ENCODE measurements around the gene SPAG5.

Gene SPAG5

GRCh38 chr17:28624148-28624547 lies 25.3 kb upstream of the SPAG5 start:
- Histone ChIP-seq H3K9ac (ENCODE audit: low read depth in 1 of 2, low read length in 2 of 2) (no peak overlapping the region), H3K27me3 (ENCODE audit: control insufficient read depth in 1 of 2, insufficient read depth in 2 of 2, low read length in 2 of 2) (no peaks in the 10 kb centered on the region), H3K27ac (ENCODE audit: low read depth, low read length) (no peak overlapping the region), H3K9me3 (ENCODE audit: control insufficient read depth in 1 of 2, low read length in 2 of 2) (no peaks in the 10 kb centered on the region), H3K36me3 (ENCODE audit: control insufficient read depth in 1 of 2, insufficient read depth in 2 of 2, low read length in 2 of 2) (peaks cover 57 to 71% of the 10 kb centered on the region in 2 donors), H3K4me3 (ENCODE audit: low read depth in 1 of 2, low read length in 2 of 2) (no peak overlapping the region), H3K4me1 (ENCODE audit: control insufficient read depth in 1 of 2, insufficient read depth in 2 of 2, low read length in 2 of 2) (no peaks in the 10 kb centered on the region)

GRCh38 chr17:28623696-28624095 lies 24.9 kb upstream of the SPAG5 start:
- no peaks in the 10 kb centered on the region for H3K4me1 ChIP-seq (ENCODE audit: control insufficient read depth in 1 of 2, insufficient read depth in 2 of 2, low read length in 2 of 2)
- no peaks in the 10 kb centered on the region for H3K9me3 ChIP-seq (ENCODE audit: control insufficient read depth in 1 of 2, low read length in 2 of 2)
- no peak overlapping the region for H3K9ac ChIP-seq (ENCODE audit: low read depth in 1 of 2, low read length in 2 of 2)
- peaks cover 62 to 76% of the 10 kb centered on the region in 2 donors for H3K36me3 ChIP-seq (ENCODE audit: control insufficient read depth in 1 of 2, insufficient read depth in 2 of 2, low read length in 2 of 2)
- H3K27ac ChIP-seq (ENCODE audit: low read depth, low read length) = no peak overlapping the region
- no peaks in the 10 kb centered on the region for H3K27me3 ChIP-seq (ENCODE audit: control insufficient read depth in 1 of 2, insufficient read depth in 2 of 2, low read length in 2 of 2)
- no peak overlapping the region for H3K4me3 ChIP-seq (ENCODE audit: low read depth in 1 of 2, low read length in 2 of 2)

DNA sequence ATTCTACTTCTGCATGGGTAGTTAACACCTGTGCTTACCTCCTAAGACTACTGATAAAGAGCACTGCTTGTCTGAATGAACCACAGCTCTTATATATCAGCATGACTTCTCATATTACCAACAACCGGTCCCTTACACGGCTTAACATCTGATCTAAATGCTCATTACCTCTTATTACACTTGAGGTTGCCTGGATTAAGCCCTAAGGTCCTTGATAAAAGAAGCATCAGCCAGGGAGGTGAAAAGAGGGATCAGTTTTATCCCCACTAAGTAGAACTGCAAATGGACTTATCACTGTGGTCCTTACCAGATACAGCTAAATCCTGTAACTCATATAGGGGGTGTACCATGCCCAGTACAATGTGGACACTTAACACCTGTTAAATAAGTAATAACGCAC lies 23.4 kb upstream of the SPAG5 start:
- H3K36me3 ChIP-seq (ENCODE audit: control insufficient read depth in 1 of 2, insufficient read depth in 2 of 2, low read length in 2 of 2) = peaks cover 62 to 79% of the 10 kb centered on the region in 2 donors
- no peak overlapping the region for H3K27ac ChIP-seq (ENCODE audit: low read depth, low read length)

DNA sequence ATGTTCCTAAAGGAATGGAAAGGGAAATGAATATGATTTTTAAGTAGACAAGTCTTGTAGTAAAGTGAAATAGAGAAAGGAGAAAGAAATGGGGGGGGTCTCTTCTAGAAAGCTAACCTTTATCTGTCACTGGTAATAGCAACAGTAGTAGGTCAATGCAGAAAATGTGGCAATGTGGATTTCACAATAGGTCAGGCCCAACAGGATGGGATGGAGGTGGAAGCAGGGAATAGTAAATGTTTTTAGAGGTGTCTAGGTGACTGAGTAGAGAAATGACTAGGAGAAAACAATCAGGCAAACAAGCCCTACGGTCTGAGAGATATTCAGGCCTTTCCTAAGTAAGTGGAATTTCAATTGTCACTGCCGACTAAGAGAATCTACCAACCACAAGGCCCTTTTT lies 21.2 kb upstream of the SPAG5 start:
- H3K4me1 ChIP-seq (ENCODE audit: control insufficient read depth in 1 of 2, insufficient read depth in 2 of 2, low read length in 2 of 2) = no peaks in the 10 kb centered on the region
- no peaks in the 10 kb centered on the region for H3K9me3 ChIP-seq (ENCODE audit: control insufficient read depth in 1 of 2, low read length in 2 of 2)
- peaks cover 83 to 98% of the 10 kb centered on the region in 2 donors for H3K36me3 ChIP-seq (ENCODE audit: control insufficient read depth in 1 of 2, insufficient read depth in 2 of 2, low read length in 2 of 2)
- H3K27ac ChIP-seq (ENCODE audit: low read depth, low read length) = no peak overlapping the region
- H3K9ac ChIP-seq (ENCODE audit: low read depth in 1 of 2, low read length in 2 of 2) = no peak overlapping the region
- no peak overlapping the region for H3K4me3 ChIP-seq (ENCODE audit: low read depth in 1 of 2, low read length in 2 of 2)
- H3K27me3 ChIP-seq (ENCODE audit: control insufficient read depth in 1 of 2, insufficient read depth in 2 of 2, low read length in 2 of 2) = no peaks in the 10 kb centered on the region

More for the DNA sequence above, 23.4 kb upstream of the SPAG5 start:
- H3K9ac ChIP-seq (ENCODE audit: low read depth in 1 of 2, low read length in 2 of 2) = no peak overlapping the region
- no peaks in the 10 kb centered on the region for H3K4me1 ChIP-seq (ENCODE audit: control insufficient read depth in 1 of 2, insufficient read depth in 2 of 2, low read length in 2 of 2)
- no peaks in the 10 kb centered on the region for H3K9me3 ChIP-seq (ENCODE audit: control insufficient read depth in 1 of 2, low read length in 2 of 2)
- H3K27me3 ChIP-seq (ENCODE audit: control insufficient read depth in 1 of 2, insufficient read depth in 2 of 2, low read length in 2 of 2) = no peaks in the 10 kb centered on the region
- no peak overlapping the region for H3K4me3 ChIP-seq (ENCODE audit: low read depth in 1 of 2, low read length in 2 of 2)

DNA sequence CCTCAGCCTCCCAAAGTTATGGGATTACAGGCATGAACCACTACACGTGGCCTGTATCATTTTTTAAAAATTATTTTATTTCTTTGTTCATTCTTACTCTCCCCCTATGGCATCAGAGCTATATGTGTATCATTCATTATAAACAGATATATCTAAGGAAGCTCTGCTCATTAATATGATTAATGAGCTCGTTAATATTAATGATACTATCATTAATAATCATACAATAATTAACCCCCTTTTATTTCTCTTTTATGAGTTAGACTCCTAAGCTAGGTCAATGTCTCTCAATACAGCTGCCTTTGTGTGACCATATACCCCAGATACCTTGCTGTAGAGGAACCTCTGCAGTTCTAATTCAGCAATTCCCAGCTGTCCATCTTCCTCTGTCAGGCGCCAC lies 19.6 kb upstream of the SPAG5 start:
- H3K36me3 ChIP-seq (ENCODE audit: control insufficient read depth in 1 of 2, insufficient read depth in 2 of 2, low read length in 2 of 2) = peaks cover 81 to 97% of the 10 kb centered on the region in 2 donors
- no peak overlapping the region for H3K9ac ChIP-seq (ENCODE audit: low read depth in 1 of 2, low read length in 2 of 2)
- H3K4me1 ChIP-seq (ENCODE audit: control insufficient read depth in 1 of 2, insufficient read depth in 2 of 2, low read length in 2 of 2) = peaks cover 0 to 4% of the 10 kb centered on the region in 2 donors
- H3K27ac ChIP-seq (ENCODE audit: low read depth, low read length) = no peak overlapping the region
- no peaks in the 10 kb centered on the region for H3K27me3 ChIP-seq (ENCODE audit: control insufficient read depth in 1 of 2, insufficient read depth in 2 of 2, low read length in 2 of 2)
- no peak overlapping the region for H3K4me3 ChIP-seq (ENCODE audit: low read depth in 1 of 2, low read length in 2 of 2)
- no peaks in the 10 kb centered on the region for H3K9me3 ChIP-seq (ENCODE audit: control insufficient read depth in 1 of 2, low read length in 2 of 2)

GRCh38 chr17:28616281-28616680 lies 17.5 kb upstream of the SPAG5 start:
- Histone ChIP-seq H3K9me3 (ENCODE audit: control insufficient read depth in 1 of 2, low read length in 2 of 2) (no peaks in the 10 kb centered on the region), H3K4me3 (ENCODE audit: low read depth in 1 of 2, low read length in 2 of 2) (no peak overlapping the region), H3K9ac (ENCODE audit: low read depth in 1 of 2, low read length in 2 of 2) (no peak overlapping the region), H3K27ac (ENCODE audit: low read depth, low read length) (no peak overlapping the region), H3K27me3 (ENCODE audit: control insufficient read depth in 1 of 2, insufficient read depth in 2 of 2, low read length in 2 of 2) (no peaks in the 10 kb centered on the region), H3K36me3 (ENCODE audit: control insufficient read depth in 1 of 2, insufficient read depth in 2 of 2, low read length in 2 of 2) (peaks cover 71 to 83% of the 10 kb centered on the region in 2 donors), H3K4me1 (ENCODE audit: control insufficient read depth in 1 of 2, insufficient read depth in 2 of 2, low read length in 2 of 2) (peaks cover 7 to 15% of the 10 kb centered on the region in 2 donors)

DNA sequence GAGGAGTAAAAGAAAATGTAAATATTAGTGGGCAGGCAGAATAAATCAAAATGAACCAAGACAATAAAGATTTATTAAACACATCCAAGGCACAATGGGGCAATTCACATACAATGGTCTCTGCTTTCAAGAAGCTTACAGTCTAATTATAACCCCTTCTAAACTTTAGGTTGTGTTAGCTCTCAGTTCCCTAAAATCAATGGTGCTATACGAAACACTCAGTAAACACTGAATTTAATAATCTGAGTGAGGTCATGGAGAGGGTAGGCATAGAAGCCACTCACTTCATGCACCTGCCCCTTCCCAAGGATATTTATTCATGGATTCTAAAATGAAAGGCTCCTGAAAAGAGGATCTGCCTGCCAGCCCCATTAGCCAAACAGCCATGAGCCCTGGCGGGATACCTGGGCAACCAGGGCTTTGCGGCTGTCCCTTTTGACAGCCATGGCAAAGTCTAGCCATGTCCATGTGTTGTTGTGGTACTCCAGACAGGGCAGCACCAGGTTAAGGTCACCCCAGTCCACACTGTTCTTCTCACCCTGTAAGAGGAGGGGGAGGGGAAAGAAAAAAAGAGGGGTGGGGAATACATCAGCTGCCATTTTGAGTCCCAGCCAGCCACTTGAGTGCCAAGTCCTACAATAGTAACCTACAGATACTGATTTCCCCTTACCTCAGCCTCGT lies 16.6 kb upstream of the SPAG5 start:
- peaks cover 63 to 80% of the 10 kb centered on the region in 2 donors for H3K36me3 ChIP-seq (ENCODE audit: control insufficient read depth in 1 of 2, insufficient read depth in 2 of 2, low read length in 2 of 2)
- H3K9me3 ChIP-seq (ENCODE audit: control insufficient read depth in 1 of 2, low read length in 2 of 2) = no peaks in the 10 kb centered on the region

GRCh38 chr17:28613931-28614381 lies 15.1 kb upstream of the SPAG5 start, which contains the start of gene RSKR:
TSS of gene RSKR (minus strand) at chr17:28614185. CDS start at chr17:28614161, 24 bp downstream.
- H3K4me1 ChIP-seq (ENCODE audit: control insufficient read depth in 1 of 2, insufficient read depth in 2 of 2, low read length in 2 of 2) = peaks cover 17 to 26% of the 10 kb centered on the region in 2 donors
- H3K9me3 ChIP-seq (ENCODE audit: control insufficient read depth in 1 of 2, low read length in 2 of 2) = no peaks in the 10 kb centered on the region
- no peaks in the 10 kb centered on the region for H3K27me3 ChIP-seq (ENCODE audit: control insufficient read depth in 1 of 2, insufficient read depth in 2 of 2, low read length in 2 of 2)
- no peak within 1 kb of the TSS for H3K4me3 ChIP-seq (ENCODE audit: low read depth in 1 of 2, low read length in 2 of 2)
- H3K9ac ChIP-seq (ENCODE audit: low read depth in 1 of 2, low read length in 2 of 2) = no peak within 1 kb of the TSS
- H3K36me3 ChIP-seq (ENCODE audit: control insufficient read depth in 1 of 2, insufficient read depth in 2 of 2, low read length in 2 of 2) = peaks cover 49 to 69% of the 10 kb centered on the region in 2 donors
- H3K27ac ChIP-seq (ENCODE audit: low read depth, low read length) = no peak within 1 kb of the TSS

More for the DNA sequence above, 16.6 kb upstream of the SPAG5 start:
- Histone ChIP-seq H3K4me3 (ENCODE audit: low read depth in 1 of 2, low read length in 2 of 2) (no peak overlapping the region), H3K4me1 (ENCODE audit: control insufficient read depth in 1 of 2, insufficient read depth in 2 of 2, low read length in 2 of 2) (peaks cover 13 to 21% of the 10 kb centered on the region in 2 donors), H3K27ac (ENCODE audit: low read depth, low read length) (no peak overlapping the region), H3K9ac (ENCODE audit: low read depth in 1 of 2, low read length in 2 of 2) (no peak overlapping the region), H3K27me3 (ENCODE audit: control insufficient read depth in 1 of 2, insufficient read depth in 2 of 2, low read length in 2 of 2) (no peaks in the 10 kb centered on the region)

DNA sequence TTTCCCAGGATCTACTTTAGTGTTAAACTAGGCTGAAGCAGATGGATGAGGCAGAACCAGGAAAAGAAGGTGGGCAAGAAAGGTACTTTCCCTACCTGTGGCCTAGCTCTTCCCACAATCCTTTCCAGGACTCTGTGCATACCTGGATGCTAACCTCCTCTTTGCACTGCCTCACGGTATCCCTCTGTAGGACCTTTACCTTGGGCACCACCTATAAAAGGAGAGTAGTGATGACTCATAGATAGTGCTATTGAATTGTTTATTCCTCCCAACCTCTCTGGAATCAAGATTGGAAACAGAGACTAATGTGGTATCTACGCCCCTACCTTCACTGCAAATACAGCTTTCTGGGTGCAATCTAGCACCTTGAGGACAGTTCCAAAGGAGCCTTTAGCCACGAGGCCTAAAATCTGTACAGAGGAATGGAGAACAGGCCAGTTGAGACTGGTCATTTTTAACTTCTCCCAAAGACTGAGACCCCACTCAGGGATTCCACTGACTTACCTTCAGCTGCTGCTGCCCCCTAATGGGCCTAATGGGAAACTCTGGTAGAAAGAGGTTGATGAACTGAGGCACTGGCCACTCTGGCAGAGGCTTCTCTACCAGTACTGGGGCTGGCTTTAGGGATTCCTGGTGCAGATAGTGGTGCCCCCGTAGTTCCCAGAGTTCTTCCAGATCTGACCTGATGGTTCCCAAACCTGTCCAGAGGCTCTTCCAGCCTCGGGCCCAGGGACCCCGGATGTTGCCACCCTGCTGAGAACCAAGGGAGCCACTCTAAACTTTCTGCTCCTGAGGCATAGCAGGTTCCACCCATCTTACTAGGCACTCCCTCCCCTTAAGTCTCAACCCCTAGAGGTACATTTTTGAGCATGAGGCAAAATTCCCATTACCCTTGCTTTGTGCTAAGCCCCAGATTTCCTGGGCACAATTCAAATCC lies 14.4 kb upstream of the SPAG5 start:
- H3K4me3 ChIP-seq (ENCODE audit: low read depth in 1 of 2, low read length in 2 of 2) = no peak overlapping the region
- no peaks in the 10 kb centered on the region for H3K27me3 ChIP-seq (ENCODE audit: control insufficient read depth in 1 of 2, insufficient read depth in 2 of 2, low read length in 2 of 2)
- no peaks in the 10 kb centered on the region for H3K9me3 ChIP-seq (ENCODE audit: control insufficient read depth in 1 of 2, low read length in 2 of 2)
- peaks cover 17 to 26% of the 10 kb centered on the region in 2 donors for H3K4me1 ChIP-seq (ENCODE audit: control insufficient read depth in 1 of 2, insufficient read depth in 2 of 2, low read length in 2 of 2)
- peaks cover 42 to 61% of the 10 kb centered on the region in 2 donors for H3K36me3 ChIP-seq (ENCODE audit: control insufficient read depth in 1 of 2, insufficient read depth in 2 of 2, low read length in 2 of 2)
- H3K27ac ChIP-seq (ENCODE audit: low read depth, low read length) = no peak overlapping the region
- no peak overlapping the region for H3K9ac ChIP-seq (ENCODE audit: low read depth in 1 of 2, low read length in 2 of 2)

- H3K36me3 ChIP-seq (ENCODE audit: control insufficient read depth in 1 of 2, insufficient read depth in 2 of 2, low read length in 2 of 2) = peaks cover 41 to 55% of the 10 kb centered on the region in 2 donors
- H3K27me3 ChIP-seq (ENCODE audit: control insufficient read depth in 1 of 2, insufficient read depth in 2 of 2, low read length in 2 of 2) = no peaks in the 10 kb centered on the region
- H3K9ac ChIP-seq (ENCODE audit: low read depth in 1 of 2, low read length in 2 of 2) = peak overlapping the region in 1 of 2 donors; percentile 11
- H3K9me3 ChIP-seq (ENCODE audit: control insufficient read depth in 1 of 2, low read length in 2 of 2) = no peaks in the 10 kb centered on the region
- no peak overlapping the region for H3K4me3 ChIP-seq (ENCODE audit: low read depth in 1 of 2, low read length in 2 of 2)
- no peak overlapping the region for H3K27ac ChIP-seq (ENCODE audit: low read depth, low read length)
- peaks cover 17 to 26% of the 10 kb centered on the region in 2 donors for H3K4me1 ChIP-seq (ENCODE audit: control insufficient read depth in 1 of 2, insufficient read depth in 2 of 2, low read length in 2 of 2)
These were observed 13.7 kb upstream of the SPAG5 start for GRCh38 chr17:28612531-28612930.
